H9 (cell line): Measurements from ENCODE around the gene PTPN22. TPM values are rescaled to one million over a fixed set of nuclear protein-coding genes. Genes with fewer than 3 reads are reported as not detected.

Experiments used
- DNase-seq: peaks from one replicate; pipeline ENCODE4 v3.0.0-alpha.2; 2017
- H2AFZ ChIP-seq: one replicate; pipeline ENCODE4 v1.6.1; 2013; ENCODE audit warnings: mild to moderate bottlenecking, low read length, control low read depth, moderate library complexity
- H2AK5ac ChIP-seq: 2 replicates; pipeline ENCODE4 v1.6.1; 2013; ENCODE audit warnings: low read length, control low read depth, mixed read lengths; ENCODE audit not compliant: insufficient read length
- H2BK120ac ChIP-seq: one replicate; pipeline ENCODE4 v1.6.1; 2013; ENCODE audit warnings: low read depth, mild to moderate bottlenecking, low read length, control low read depth, inconsistent platforms; ENCODE audit not compliant: poor library complexity, severe bottlenecking
- H2BK12ac ChIP-seq: 2 replicates; pipeline ENCODE4 v1.6.1; 2013; ENCODE audit warnings: low read length, control low read depth, mixed read lengths, low read depth; ENCODE audit not compliant: insufficient read length
- H2BK15ac ChIP-seq: 2 replicates; pipeline ENCODE4 v1.6.1; 2013; ENCODE audit warnings: low read depth, low read length, control low read depth
- H2BK20ac ChIP-seq: one replicate; pipeline ENCODE4 v1.6.1; 2013; ENCODE audit warnings: low read depth, mild to moderate bottlenecking, low read length, control low read depth, inconsistent platforms; ENCODE audit not compliant: poor library complexity, severe bottlenecking
- H2BK5ac ChIP-seq: 2 replicates; pipeline ENCODE4 v1.6.1; 2013; ENCODE audit warnings: low read length, control low read depth, mixed read lengths; ENCODE audit not compliant: insufficient read length
- H3K14ac ChIP-seq: 2 replicates; pipeline ENCODE4 v1.6.1; 2013; ENCODE audit warnings: low read length, control low read depth; ENCODE audit not compliant: insufficient read depth
- H3K18ac ChIP-seq: 2 replicates; pipeline ENCODE4 v1.6.1; 2013; ENCODE audit warnings: low read depth, mild to moderate bottlenecking, mixed read lengths, low read length, control low read depth; ENCODE audit not compliant: insufficient read length
- H3K23ac ChIP-seq: 2 replicates; pipeline ENCODE4 v1.6.1; 2013; ENCODE audit warnings: low read length, control low read depth, mixed read lengths, low read depth; ENCODE audit not compliant: insufficient read length
- H3K23me2 ChIP-seq: 2 replicates; pipeline ENCODE4 v1.6.1; 2013; ENCODE audit warnings: low read depth, mild to moderate bottlenecking, mixed read lengths, low read length, control low read depth; ENCODE audit not compliant: insufficient read length, poor library complexity, severe bottlenecking
- H3K27ac ChIP-seq: 2 replicates; pipeline ENCODE4 v1.5.1; 2013; ENCODE audit warnings: low read length, control low read depth, mixed read lengths, low read depth; ENCODE audit not compliant: insufficient read length
- H3K27me3 ChIP-seq: 2 replicates; pipeline ENCODE4 v1.6.1; 2013; ENCODE audit warnings: low read length, control low read depth, inconsistent platforms; ENCODE audit not compliant: insufficient read depth
- H3K4ac ChIP-seq: 2 replicates; pipeline ENCODE4 v1.6.1; 2013; ENCODE audit warnings: low read depth, mild to moderate bottlenecking, control low read depth, inconsistent platforms, low read length, moderate library complexity
- H3K4me1 ChIP-seq: 2 replicates; pipeline ENCODE4 v1.6.1; 2013; ENCODE audit warnings: low read length, control low read depth, inconsistent platforms; ENCODE audit not compliant: insufficient read depth
- H3K4me2 ChIP-seq: 2 replicates; pipeline ENCODE4 v1.6.1; 2013; ENCODE audit warnings: low read length, control low read depth, mixed read lengths; ENCODE audit not compliant: insufficient read length, insufficient read depth
- H3K56ac ChIP-seq: 2 replicates; pipeline ENCODE4 v1.6.1; 2013; ENCODE audit warnings: low read depth, mild to moderate bottlenecking, mixed read lengths, low read length, control low read depth; ENCODE audit not compliant: insufficient read length
- H3K79me1 ChIP-seq: 2 replicates; pipeline ENCODE4 v1.6.1; 2013; ENCODE audit warnings: low read depth, mild to moderate bottlenecking, moderate library complexity, low read length, control low read depth, inconsistent platforms; ENCODE audit not compliant: insufficient read depth, poor library complexity, severe bottlenecking
- H3K79me2 ChIP-seq: 2 replicates; pipeline ENCODE4 v1.6.1; 2013; ENCODE audit warnings: low read length, control low read depth, inconsistent platforms; ENCODE audit not compliant: insufficient read depth
- H3K9ac ChIP-seq: 2 replicates; pipeline ENCODE4 v1.6.1; 2013; ENCODE audit warnings: low read length, control low read depth, mixed read lengths; ENCODE audit not compliant: insufficient read length; ENCODE audit errors: extremely low read depth
- H3K9me3 ChIP-seq: one replicate; pipeline ENCODE4 v1.6.1; 2013; ENCODE audit warnings: low read depth, low read length, inconsistent platforms; ENCODE audit not compliant: control insufficient read depth
- H3T11ph ChIP-seq: one replicate; pipeline ENCODE4 v1.6.1; 2013; ENCODE audit warnings: mild to moderate bottlenecking, low read length, control low read depth, inconsistent platforms
- H4K20me1 ChIP-seq: one replicate; pipeline ENCODE4 v1.6.1; 2013; ENCODE audit not compliant: control insufficient read depth, insufficient read length, insufficient read depth
- H4K5ac ChIP-seq: 2 replicates; pipeline ENCODE4 v1.6.1; 2013; ENCODE audit warnings: low read depth, mild to moderate bottlenecking, mixed read lengths, low read length, control low read depth; ENCODE audit not compliant: insufficient read length
- H4K8ac ChIP-seq: replicated peaks from 2 replicates; pipeline ENCODE4 v1.6.1; 2013; ENCODE audit warnings: low read length, control low read depth, mixed read lengths, low read depth; ENCODE audit not compliant: insufficient read length
- H4K91ac ChIP-seq: 2 replicates; pipeline ENCODE4 v1.6.1; 2013; ENCODE audit warnings: low read depth, mild to moderate bottlenecking, moderate library complexity, mixed read lengths, low read length, control low read depth; ENCODE audit not compliant: insufficient read length
- H3K27ac Mint-ChIP-seq, 3 experiments: 2 replicates in 2 of 3; 3 replicates in 1 of 3; pipeline ENCODE4 v1.8.0; 2020 to 2021; ENCODE audit warnings: mixed read lengths in 3 of 3, mild to moderate bottlenecking in 1 of 3, moderate library complexity in 1 of 3
- H3K27me3 Mint-ChIP-seq: 2 replicates; pipeline ENCODE4 v1.8.0; 2021; ENCODE audit warnings: low read depth, mild to moderate bottlenecking, moderate library complexity, mixed read lengths
- H3K36me3 Mint-ChIP-seq, 3 experiments: 2 replicates in 2 of 3; 3 replicates in 1 of 3; pipeline ENCODE4 v1.8.0; 2020 to 2021; ENCODE audit warnings: low read depth in 3 of 3, mixed read lengths in 3 of 3; ENCODE audit not compliant: insufficient read depth in 1 of 3
- H3K4me1 Mint-ChIP-seq, 2 experiments: 2 replicates each; pipeline ENCODE4 v1.8.0; 2020; ENCODE audit warnings: mixed read lengths in 2 of 2
- H3K4me3 Mint-ChIP-seq, 2 experiments: 2 replicates in 1 of 2; 3 replicates in 1 of 2; pipeline ENCODE4 v1.8.0; 2020 to 2021; ENCODE audit warnings: mild to moderate bottlenecking in 2 of 2, mixed read lengths in 2 of 2, moderate library complexity in 1 of 2
- H3K9me3 Mint-ChIP-seq, 2 experiments: 2 replicates in 1 of 2; 3 replicates in 1 of 2; pipeline ENCODE4 v1.8.0; 2020; ENCODE audit warnings: mild to moderate bottlenecking in 2 of 2, mixed read lengths in 2 of 2, moderate library complexity in 1 of 2
- CTCF ChIP-seq: fragments of 200-600 bp; sonication (generic); conservative IDR thresholded peaks from 3 replicates; pipeline ENCODE4 v1.8.0; 2021; ENCODE audit warnings: antibody characterized with exemption, mild to moderate bottlenecking
- WGBS: extraction: QIAGEN DNeasy Blood & Tissue Kit; methylation state at CpG from one replicate; pipeline ENCODE4 v1.1.7; 2013; ENCODE audit warnings: missing lambda C conversion rate, low lambda C conversion rate, mixed read lengths; ENCODE audit not compliant: insufficient read length; ENCODE audit errors: extremely low coverage; 5-methylcytosine and 5-hydroxymethylcytosine counted together
- total RNA-seq: library from RNA; stranded (reverse); gene quantifications from 2 replicates; pipeline ENCODE4 v1.2.1, GENCODE V29; 2021

Gene PTPN22
- total RNA-seq, 1 experiment from 2014 or later = not detected

- Histone ChIP-seq H3K14ac (no peak overlapping the region), H2BK12ac (no peak overlapping the region), H3T11ph (no peak overlapping the region), H2BK20ac (no peak overlapping the region), H3K4ac (no peak overlapping the region), H3K56ac (no peak overlapping the region), H3K27me3 (no peaks in the 10 kb centered on the region), H4K5ac (no peak overlapping the region), H4K20me1 (no peaks in the 10 kb centered on the region), H4K8ac (no peak overlapping the region), H3K4me1 (no peaks in the 10 kb centered on the region), H3K9me3 (no peaks in the 10 kb centered on the region), H3K79me1 (no peaks in the 10 kb centered on the region), H2AK5ac (no peak overlapping the region), H3K27ac (no peak overlapping the region), H2BK120ac (no peak overlapping the region), H3K9ac (no peak overlapping the region), H2AFZ (no peak overlapping the region), H3K23ac (no peak overlapping the region), H2BK15ac (no peak overlapping the region), H3K23me2 (no peaks in the 10 kb centered on the region), H3K18ac (no peak overlapping the region), H2BK5ac (no peak overlapping the region), H4K91ac (no peak overlapping the region), H3K4me2 (no peak overlapping the region), H3K79me2 (no peaks in the 10 kb centered on the region)
- no peaks in the 10 kb centered on the region for H3K36me3 Mint-ChIP-seq
- DNase-seq = no peak
- TF ChIP-seq CTCF = no peak
- H3K4me3 Mint-ChIP-seq = no peak overlapping the region
- no CpG with 5 or more reads among the region's 3 CpGs for WGBS
- no peak overlapping the region for H3K27ac Mint-ChIP-seq
- no peaks in the 10 kb centered on the region; a peak in 1 of 4 replicates for H3K4me1 Mint-ChIP-seq
- no peaks in the 10 kb centered on the region for H3K27me3 Mint-ChIP-seq
- H3K9me3 Mint-ChIP-seq = no peaks in the 10 kb centered on the region
Observed at GRCh38 chr1:113858418-113858817, 13.1 kb downstream of the PTPN22 start.
